HG03097 (cell line): Measurements from ENCODE around the gene SCLT1.
"Not testable (repeated sequence)": the region's sequence is repeated elsewhere in the genome, so short reads cannot be mapped to it uniquely, and the experiment has no call there.

Experiments
- ATAC-seq: cut with Tn5 transposase; IDR thresholded peaks from one replicate; pipeline ENCODE4 v1.9.1; 2021; ENCODE audit not compliant: unreplicated experiment, low FRiP score

SCLT1 gene

DNA sequence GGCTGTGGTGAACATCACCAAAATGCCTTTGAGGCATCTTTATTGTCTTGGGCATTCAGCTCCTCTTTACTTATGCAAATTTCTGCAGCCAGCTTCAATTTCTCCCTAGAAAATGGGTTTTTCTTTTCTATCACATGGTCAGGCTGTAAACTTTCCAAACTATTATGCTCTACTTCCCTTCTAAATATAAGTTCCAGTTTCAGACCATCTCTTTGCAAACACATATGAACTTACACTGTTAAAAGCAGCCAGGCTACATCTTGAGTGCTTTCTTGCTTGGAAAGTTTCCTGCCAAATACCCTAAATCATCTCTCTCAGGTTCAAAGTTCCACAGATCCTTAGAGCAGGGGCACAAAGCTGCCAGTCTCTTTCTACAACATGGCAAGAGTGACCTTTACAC, 13.2 kb downstream of the SCLT1 start:
- no peak for ATAC-seq

- no peak for ATAC-seq
Observed at GRCh38 chr4:129077326-129077725, 16.0 kb downstream of the SCLT1 start.

GRCh38 chr4:129069537-129069936, 23.8 kb downstream of the SCLT1 start:
- ATAC-seq, result not testable (repeated sequence)

DNA sequence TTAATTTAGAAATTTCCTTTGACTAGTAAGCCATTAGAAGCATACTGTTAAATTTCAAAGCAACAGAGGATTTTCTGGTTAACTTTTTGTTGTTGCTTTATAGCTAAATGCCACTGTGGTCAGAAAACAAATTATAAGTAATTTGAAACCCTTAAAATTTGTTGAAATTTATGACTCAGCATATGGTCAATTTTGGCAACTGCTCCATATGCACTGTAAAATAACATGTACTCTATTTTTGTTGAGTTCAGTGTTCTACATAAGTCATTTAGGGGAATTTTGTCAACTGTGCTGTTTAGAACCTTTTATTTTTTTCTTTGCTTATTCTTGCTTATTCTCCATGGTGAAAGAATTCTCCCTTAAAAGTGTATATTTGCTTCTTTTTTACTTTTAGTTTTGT, 28.6 kb downstream of the SCLT1 start:
- ATAC-seq, result no peak

GRCh38 chr4:129063640-129064039, 29.7 kb downstream of the SCLT1 start:
- no peak for ATAC-seq

GRCh38 chr4:129062580-129062979, 30.8 kb downstream of the SCLT1 start:
- no peak for ATAC-seq

DNA sequence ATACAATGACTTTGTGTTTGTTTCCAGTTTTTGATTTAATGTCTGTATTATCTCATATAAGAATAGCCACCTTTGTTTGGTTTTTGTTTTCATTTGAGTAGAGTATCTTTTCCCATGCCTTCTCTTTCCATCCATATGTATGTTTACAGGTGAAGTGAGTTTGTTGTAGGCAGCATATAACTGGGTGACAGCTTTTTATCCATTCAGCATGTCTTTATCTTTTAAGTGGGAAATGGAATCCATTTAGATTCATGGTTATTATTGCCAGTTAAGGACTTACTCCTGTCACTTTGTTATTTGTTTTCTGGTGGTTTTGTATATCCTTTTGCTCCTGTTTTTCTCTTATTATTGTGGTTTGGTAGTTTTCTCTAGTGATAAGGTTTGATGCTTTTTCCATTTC, 34.3 kb downstream of the SCLT1 start:
- no peak for ATAC-seq

DNA sequence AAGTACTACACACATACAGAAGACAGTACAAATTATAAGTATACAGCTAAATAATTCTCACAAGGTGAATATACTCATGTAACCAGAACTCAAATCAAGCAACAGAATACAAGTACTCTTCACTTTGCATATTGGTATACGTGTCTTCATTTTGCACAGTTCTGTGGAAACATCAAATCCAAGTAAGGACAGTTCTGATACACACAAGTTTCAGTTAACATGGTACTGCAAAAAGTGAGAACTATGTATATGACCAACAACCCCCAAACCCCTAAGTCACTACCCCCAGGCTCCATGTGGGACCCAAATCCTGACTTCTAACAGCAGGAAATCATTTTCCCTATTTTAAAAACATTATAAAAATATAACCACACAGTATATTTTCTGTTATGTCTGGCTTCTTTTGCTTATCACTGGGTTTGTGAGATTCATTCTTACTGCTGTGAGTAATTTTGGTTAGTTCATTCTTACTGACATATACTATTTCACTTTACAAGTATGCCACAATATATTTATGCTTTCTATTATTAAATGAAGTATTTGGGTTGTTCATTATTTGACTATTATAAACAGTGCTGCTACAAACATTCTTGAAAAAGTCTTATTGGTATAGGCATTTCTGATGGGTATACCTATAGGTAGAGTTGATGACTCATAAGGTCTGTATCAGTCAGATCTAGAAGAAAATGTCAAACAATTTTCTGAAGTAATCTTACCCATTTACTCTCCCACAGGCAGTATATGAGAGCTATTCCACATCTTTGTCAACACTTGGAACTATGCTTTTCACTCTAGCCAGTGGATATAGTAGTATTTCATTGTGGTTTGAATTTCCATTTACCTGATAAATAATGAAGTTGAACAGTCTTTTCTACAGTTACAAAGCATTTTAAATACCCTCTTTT, 47.0 kb downstream of the SCLT1 start:
- ATAC-seq, result no peak

- ATAC-seq, result no peak
Observed at GRCh38 chr4:129043523-129043922, 49.8 kb downstream of the SCLT1 start.

GRCh38 chr4:129040471-129040870, 52.9 kb downstream of the SCLT1 start:
- ATAC-seq, result no peak

DNA sequence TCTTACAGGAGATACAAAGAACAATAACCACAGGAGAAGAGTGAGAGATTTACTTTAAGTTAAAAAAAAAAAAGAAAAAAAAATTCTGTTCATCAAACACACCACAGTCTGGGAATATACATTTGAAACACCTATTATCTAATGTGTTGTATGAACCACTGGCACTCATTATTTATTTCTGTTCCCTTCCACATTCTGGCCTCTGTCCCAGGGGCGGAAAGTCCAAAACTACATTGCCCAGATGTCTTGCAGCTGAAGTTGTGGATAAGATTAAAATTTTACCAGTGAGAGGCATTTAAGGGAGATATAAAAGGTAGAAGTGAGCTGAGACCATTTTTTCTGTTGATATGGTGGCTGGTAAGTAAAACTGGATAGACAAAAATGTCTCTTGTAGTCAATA, 56.2 kb downstream of the SCLT1 start:
- no peak for ATAC-seq

GRCh38 chr4:129014566-129015509, 78.5 kb downstream of the SCLT1 start:
- no peak for ATAC-seq

GRCh38 chr4:129008096-129008495, 85.2 kb downstream of the SCLT1 start:
- ATAC-seq, result no peak

DNA sequence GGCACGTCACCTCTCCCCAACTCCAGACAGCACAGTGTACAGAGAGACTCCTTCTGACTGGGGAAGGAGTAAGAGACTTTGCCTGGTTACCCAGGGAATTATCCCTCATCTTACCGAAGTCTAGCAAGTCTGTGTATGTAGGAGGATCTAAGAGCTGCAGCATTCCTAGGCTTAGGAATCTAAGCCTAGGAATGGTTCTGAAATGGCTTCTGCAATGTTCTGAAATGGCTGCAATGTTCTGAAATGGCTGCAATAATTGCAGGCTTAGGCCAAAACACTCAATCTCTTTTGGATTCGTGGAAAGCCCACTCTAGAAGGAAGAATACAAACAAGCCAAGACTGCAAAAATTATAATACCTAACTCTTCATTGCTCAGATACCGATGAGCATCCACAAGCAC, 106.4 kb downstream of the SCLT1 start:
- ATAC-seq, result no peak

DNA sequence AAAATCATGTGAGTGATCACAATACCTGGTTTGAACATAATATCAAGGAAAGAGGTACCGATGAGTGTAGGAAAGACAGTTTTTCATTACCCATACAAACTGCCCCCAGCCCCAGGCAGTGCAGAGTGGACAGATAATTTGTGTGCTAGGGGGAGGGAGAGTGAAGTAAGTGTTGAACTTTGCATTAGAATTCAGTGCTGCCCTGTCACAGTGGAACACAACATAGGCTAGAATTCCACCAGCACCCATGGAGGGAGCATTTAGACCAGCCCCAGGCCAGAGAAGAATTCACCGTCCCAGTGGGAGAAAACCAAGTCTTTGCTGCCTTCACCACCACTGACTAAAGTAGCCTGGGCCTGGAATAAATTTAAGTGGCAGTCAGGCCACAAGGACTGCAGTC, 107.3 kb downstream of the SCLT1 start:
- ATAC-seq, result no peak

GRCh38 chr4:128983771-128984485, 109.4 kb downstream of the SCLT1 start:
- no peak for ATAC-seq

DNA sequence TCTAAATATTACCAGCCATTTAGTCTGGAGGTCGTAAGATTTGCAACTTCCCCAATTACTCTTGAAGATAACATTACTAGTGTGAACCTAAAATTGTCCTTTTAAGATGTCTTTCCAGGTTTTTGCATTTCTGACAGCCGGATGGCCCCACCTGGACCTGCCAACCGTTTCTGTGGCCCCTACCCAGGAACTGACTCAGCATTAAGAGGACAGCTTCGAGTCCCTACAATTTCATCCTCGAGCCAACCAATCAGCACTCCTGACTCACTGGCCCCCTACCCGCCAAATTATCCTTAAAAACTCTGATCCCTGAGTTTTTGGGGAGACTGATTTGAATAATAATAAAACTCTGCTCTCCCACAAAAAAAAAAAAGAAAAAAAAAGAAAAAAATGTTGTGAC, 112.0 kb downstream of the SCLT1 start:
- ATAC-seq, result no peak

- ATAC-seq, result no peak
Observed at GRCh38 chr4:128980816-128981326, 112.5 kb downstream of the SCLT1 start.

- ATAC-seq, result no peak
Observed at GRCh38 chr4:128979934-128980333, 113.4 kb downstream of the SCLT1 start.

GRCh38 chr4:128978985-128979384, 114.4 kb downstream of the SCLT1 start:
- no peak for ATAC-seq
